ENCODE data around the gene DCHS2.

DNA sequence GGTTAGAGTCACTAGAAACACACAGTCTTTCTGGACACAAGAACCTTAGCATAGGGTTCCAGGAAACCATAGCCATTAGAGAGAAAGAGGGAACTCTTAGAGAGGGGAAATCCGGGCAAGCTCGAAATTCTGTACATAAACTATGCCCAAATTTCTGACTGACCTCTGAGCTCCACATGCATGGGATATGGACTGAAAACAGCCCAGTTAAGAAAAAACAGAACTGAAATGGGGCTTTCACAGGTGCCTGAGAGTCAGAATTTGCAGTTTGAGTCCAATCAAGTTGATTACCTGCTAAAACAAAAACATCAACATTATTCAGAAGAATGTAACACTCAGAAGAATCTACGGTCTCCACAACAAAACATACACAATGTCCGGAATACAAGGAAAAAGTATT, 13.1 kb downstream of the DCHS2 start:
- no peak for TF ChIP-seq BACH1 (IDR thresholded peaks at IDR 0.05; ENCODE audit: low read length)
- TF ChIP-seq POLR2A (IDR thresholded peaks at IDR 0.05; ENCODE audit: control extremely low read depth in 1 of 2, low read depth in 2 of 2, low read length in 2 of 2): no peak
- TF ChIP-seq, protein P1, sequence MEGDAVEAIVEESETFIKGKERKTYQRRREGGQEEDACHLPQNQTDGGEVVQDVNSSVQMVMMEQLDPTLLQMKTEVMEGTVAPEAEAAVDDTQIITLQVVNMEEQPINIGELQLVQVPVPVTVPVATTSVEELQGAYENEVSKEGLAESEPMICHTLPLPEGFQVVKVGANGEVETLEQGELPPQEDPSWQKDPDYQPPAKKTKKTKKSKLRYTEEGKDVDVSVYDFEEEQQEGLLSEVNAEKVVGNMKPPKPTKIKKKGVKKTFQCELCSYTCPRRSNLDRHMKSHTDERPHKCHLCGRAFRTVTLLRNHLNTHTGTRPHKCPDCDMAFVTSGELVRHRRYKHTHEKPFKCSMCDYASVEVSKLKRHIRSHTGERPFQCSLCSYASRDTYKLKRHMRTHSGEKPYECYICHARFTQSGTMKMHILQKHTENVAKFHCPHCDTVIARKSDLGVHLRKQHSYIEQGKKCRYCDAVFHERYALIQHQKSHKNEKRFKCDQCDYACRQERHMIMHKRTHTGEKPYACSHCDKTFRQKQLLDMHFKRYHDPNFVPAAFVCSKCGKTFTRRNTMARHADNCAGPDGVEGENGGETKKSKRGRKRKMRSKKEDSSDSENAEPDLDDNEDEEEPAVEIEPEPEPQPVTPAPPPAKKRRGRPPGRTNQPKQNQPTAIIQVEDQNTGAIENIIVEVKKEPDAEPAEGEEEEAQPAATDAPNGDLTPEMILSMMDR (IDR thresholded peaks at IDR 0.05; ENCODE audit: control extremely low read depth in 1 of 3, insufficient read depth in 1 of 3, low read depth in 1 of 3, low read length in 3 of 3): no peak
- TF ChIP-seq BCL11A (IDR thresholded peaks at IDR 0.05; ENCODE audit: low read depth in 2 of 2, low read length in 2 of 2): no peak
- TF ChIP-seq JUN (IDR thresholded peaks at IDR 0.05; ENCODE audit: low read depth, low read length): no peak
- TF ChIP-seq SP1 (IDR thresholded peaks at IDR 0.05; ENCODE audit: low read depth, low read length): no peak
- TF ChIP-seq YY1 (IDR thresholded peaks at IDR 0.05; ENCODE audit: low read depth, low read length): no peak
- TF ChIP-seq ATF2 (IDR thresholded peaks at IDR 0.05; ENCODE audit: low read length): no peak
- TF ChIP-seq EZH2 (IDR thresholded peaks at IDR 0.05; ENCODE audit: low read depth, low read length, severe bottlenecking): no peak
- no peak for TF ChIP-seq SUZ12 (IDR thresholded peaks at IDR 0.05; ENCODE audit: low read length)
- no peak for TF ChIP-seq RBBP5 (IDR thresholded peaks at IDR 0.05; ENCODE audit: borderline replicate concordance, low read depth, low read length)
- no peak for TF ChIP-seq SP2 (IDR thresholded peaks at IDR 0.05; ENCODE audit: low read length)

Data from H1 (cell line).